SK-N-SH treated with all-trans-retinoic acid at 6 μM for 48 hours (cell line): ENCODE results near the gene DNAJB8.

Experiments used
- ATAC-seq: fragments of 200-7000 bp; cut with Tn5 transposase; 3 replicates; pipeline ENCODE4 v1.9.1; 2020; ENCODE audit warnings: mild to moderate bottlenecking, moderate library complexity
- ARNTL ChIP-seq: fragments of 450-650 bp; formaldehyde crosslinking; IDR thresholded peaks from 2 replicates; pipeline ENCODE4 v1.5.0; 2020; ENCODE audit warnings: low read depth, mild to moderate bottlenecking, moderate library complexity, borderline replicate concordance
- CREB5 ChIP-seq: fragments of 250-450 bp; sonication (Bioruptor Pico); IDR thresholded peaks from 2 replicates; pipeline ENCODE4 v1.5.1; 2020; ENCODE audit warnings: low read depth, mild to moderate bottlenecking, moderate library complexity
- CSRNP3 ChIP-seq: fragments of 250-450 bp; sonication (Bioruptor Pico); IDR thresholded peaks from 2 replicates; pipeline ENCODE4 v1.5.1; 2021; ENCODE audit warnings: mild to moderate bottlenecking, moderate library complexity
- ESRRG ChIP-seq: fragments of 250-450 bp; sonication (Bioruptor Pico); IDR thresholded peaks from 2 replicates; pipeline ENCODE4 v1.6.1; 2021; ENCODE audit warnings: mild to moderate bottlenecking
- GLIS3 ChIP-seq: fragments of 250-450 bp; sonication (Bioruptor Pico); IDR thresholded peaks from 2 replicates; pipeline ENCODE4 v1.5.0; 2020; ENCODE audit warnings: mild to moderate bottlenecking, moderate library complexity
- ISL1 ChIP-seq: fragments of 250-450 bp; sonication (Bioruptor Pico); IDR thresholded peaks from 2 replicates; pipeline ENCODE4 v2.1.2; 2022; ENCODE audit warnings: mild to moderate bottlenecking, moderate library complexity
- PATZ1 ChIP-seq: fragments of 250-450 bp; sonication (Bioruptor Pico); IDR thresholded peaks from 2 replicates; pipeline ENCODE4 v1.8.0; 2020; ENCODE audit warnings: mild to moderate bottlenecking, moderate library complexity, borderline replicate concordance
- PPARA ChIP-seq: fragments of 250-450 bp; sonication (Bioruptor Pico); IDR thresholded peaks from 2 replicates; pipeline ENCODE4 v1.5.0; 2020; ENCODE audit warnings: mild to moderate bottlenecking, borderline replicate concordance
- RARB ChIP-seq: fragments of 250-450 bp; sonication (Bioruptor Pico); IDR thresholded peaks from 2 replicates; pipeline ENCODE4 v1.8.0; 2021; ENCODE audit warnings: mild to moderate bottlenecking, moderate library complexity
- SNAI2 ChIP-seq: fragments of 250-450 bp; sonication (Bioruptor Pico); IDR thresholded peaks from 2 replicates; pipeline ENCODE4 v1.5.0; 2020; ENCODE audit warnings: mild to moderate bottlenecking, moderate library complexity
- TCF4 ChIP-seq: fragments of 250-450 bp; sonication (Bioruptor Pico); IDR thresholded peaks from 2 replicates; pipeline ENCODE4 v1.8.0; 2021; ENCODE audit warnings: mild to moderate bottlenecking, moderate library complexity, borderline replicate concordance
- TSHZ2 ChIP-seq: fragments of 250-450 bp; sonication (Bioruptor Pico); IDR thresholded peaks from 2 replicates; pipeline ENCODE4 v1.5.0; 2020; ENCODE audit warnings: mild to moderate bottlenecking, moderate library complexity
- ZC3H10 ChIP-seq: fragments of 250-450 bp; sonication (Bioruptor Pico); IDR thresholded peaks from 2 replicates; pipeline ENCODE4 v1.5.1; 2021; ENCODE audit warnings: mild to moderate bottlenecking, moderate library complexity
- ZNF565 ChIP-seq: fragments of 450-650 bp; formaldehyde crosslinking; conservative IDR thresholded peaks from 2 replicates; pipeline ENCODE4 v1.5.0; 2020; ENCODE audit warnings: low read depth, mild to moderate bottlenecking, moderate library complexity
- ZNF70 ChIP-seq: fragments of 450-650 bp; formaldehyde crosslinking; IDR thresholded peaks from 2 replicates; pipeline ENCODE4 v1.5.0; 2020; ENCODE audit warnings: mild to moderate bottlenecking, moderate library complexity
- TF ChIP-seq, protein P1 (sequence below): fragments of 250-450 bp; sonication (Bioruptor Pico); IDR thresholded peaks from 2 replicates; pipeline ENCODE4 v1.8.0; 2021; ENCODE audit warnings: low read depth, mild to moderate bottlenecking, moderate library complexity, borderline replicate concordance

The DNAJB8 gene

DNA sequence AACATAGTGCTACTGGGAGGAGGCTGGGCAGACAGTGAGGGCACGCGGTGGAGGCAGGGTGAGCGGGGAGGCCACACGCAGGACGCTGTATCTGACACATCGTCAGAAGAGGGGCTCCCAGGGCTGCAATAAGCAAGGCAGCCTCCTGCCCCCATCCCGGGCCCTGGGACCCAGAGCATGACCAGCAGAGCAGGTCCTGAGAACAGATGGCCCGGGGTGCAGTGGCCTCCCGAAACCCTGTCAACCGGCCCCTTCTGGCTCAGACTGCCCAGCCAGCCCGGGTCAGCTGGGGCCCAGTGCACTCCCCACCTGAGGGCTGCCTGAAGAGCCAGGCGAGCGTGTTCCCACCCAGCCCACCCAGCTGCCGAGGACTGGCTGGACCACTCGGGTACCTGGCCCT, 37.4 kb downstream of the DNAJB8 start:
- ATAC-seq, result no peak
- TF ChIP-seq GLIS3 (no peak), ZNF70 (CRISPR knock-in tag) (no peak), ESRRG (CRISPR knock-in tag) (no peak), TSHZ2 (CRISPR knock-in tag) (no peak), ZC3H10 (CRISPR knock-in tag) (no peak), CREB5 (CRISPR knock-in tag) (no peak), RARB (CRISPR knock-in tag) (no peak), SNAI2 (CRISPR knock-in tag) (no peak), CSRNP3 (CRISPR knock-in tag) (no peak), TCF4 (no peak), ARNTL (CRISPR knock-in tag) (no peak)
- TF ChIP-seq, all 23 proteins: peak for 0

GRCh38 chr3:128427872-128428822, 38.5 kb downstream of the DNAJB8 start:
- ATAC-seq, result no peak
- TF ChIP-seq PATZ1, result no peak
- TF ChIP-seq, protein P1, sequence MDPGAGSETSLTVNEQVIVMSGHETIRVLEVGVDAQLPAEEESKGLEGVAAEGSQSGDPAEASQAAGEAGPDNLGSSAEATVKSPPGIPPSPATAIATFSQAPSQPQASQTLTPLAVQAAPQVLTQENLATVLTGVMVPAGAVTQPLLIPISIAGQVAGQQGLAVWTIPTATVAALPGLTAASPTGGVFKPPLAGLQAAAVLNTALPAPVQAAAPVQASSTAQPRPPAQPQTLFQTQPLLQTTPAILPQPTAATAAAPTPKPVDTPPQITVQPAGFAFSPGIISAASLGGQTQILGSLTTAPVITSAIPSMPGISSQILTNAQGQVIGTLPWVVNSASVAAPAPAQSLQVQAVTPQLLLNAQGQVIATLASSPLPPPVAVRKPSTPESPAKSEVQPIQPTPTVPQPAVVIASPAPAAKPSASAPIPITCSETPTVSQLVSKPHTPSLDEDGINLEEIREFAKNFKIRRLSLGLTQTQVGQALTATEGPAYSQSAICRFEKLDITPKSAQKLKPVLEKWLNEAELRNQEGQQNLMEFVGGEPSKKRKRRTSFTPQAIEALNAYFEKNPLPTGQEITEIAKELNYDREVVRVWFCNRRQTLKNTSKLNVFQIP, result no peak

DNA sequence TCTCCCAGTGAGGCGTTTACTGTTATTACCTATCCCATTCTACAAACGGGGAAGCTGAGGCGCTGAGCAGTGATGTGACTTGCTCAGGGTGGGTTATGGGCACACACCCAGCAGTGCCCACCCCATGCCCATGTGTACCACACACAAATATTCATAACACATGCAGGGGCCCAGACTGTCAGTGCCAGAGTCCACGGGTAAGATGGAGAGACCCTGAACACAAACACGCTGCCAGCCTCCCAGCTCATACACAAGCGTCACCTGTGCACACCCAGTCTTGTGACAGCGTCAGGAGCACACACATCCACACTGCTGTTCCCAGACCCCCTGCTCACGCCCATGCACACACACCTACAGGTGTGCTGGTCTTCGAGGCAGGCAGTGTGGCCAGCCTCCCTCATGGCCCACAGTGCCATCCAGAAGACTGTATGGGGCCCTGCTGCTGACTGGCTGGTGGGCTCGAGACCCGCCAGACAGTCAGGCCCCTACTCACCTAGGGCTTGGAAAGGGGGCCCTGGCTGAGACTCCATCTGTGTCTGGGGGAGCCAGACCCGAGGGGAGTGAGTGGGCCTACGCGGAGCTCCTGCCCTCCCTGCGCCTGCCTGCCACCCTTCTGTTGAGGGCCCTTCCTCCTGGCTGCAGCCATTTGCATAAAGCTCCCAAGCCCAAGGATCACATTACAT, 39.4 kb downstream of the DNAJB8 start:
- TF ChIP-seq ZC3H10 (CRISPR knock-in tag), result no peak
- TF ChIP-seq, protein P1, result no peak
- TF ChIP-seq ISL1, result no peak
- no peak for TF ChIP-seq TCF4
- no peak for TF ChIP-seq CSRNP3 (CRISPR knock-in tag)
- TF ChIP-seq PATZ1, result no peak
- TF ChIP-seq PPARA (CRISPR knock-in tag), result no peak
- no peak for TF ChIP-seq ZNF565 (CRISPR knock-in tag)
- TF ChIP-seq, all 23 proteins: peak for 0
- no peak for ATAC-seq
